ENCODE measurements around the gene BCL7A. TPM values are rescaled to one million over a fixed set of nuclear protein-coding genes. Genes with fewer than 3 reads are reported as not detected.

Gene BCL7A
- polyA plus RNA-seq, 1 donor from 2014 or later, result 51.3 TPM

DNA sequence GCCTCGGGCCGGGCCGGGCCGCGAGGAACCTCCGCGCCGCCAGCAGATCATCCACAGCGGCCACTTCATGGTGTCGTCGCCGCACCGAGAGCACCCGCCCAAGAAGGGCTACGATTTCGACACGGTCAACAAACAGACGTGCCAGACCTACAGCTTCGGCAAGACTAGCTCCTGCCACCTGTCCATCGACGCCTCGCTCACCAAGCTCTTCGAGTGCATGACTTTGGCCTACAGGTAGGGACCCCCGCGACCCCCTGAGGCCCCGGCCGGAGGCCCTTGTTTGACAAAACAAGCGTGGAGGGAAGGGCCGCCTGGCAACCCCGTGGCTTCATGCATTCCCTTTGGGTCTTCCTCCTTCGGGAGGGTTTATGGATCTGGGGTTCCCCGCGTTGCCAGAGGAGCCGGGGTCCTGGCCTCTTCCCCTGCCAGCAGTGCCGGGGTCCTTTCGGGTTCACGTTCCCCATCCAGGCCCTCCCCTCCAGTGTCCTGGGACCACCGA is 57.4 kb downstream of the BCL7A start:
- Histone ChIP-seq H3K4me2 (ENCODE audit: low read length) (peak overlapping the region; percentile 97), H3K27ac (ENCODE audit: low read length) (no peak overlapping the region), H4K20me1 (ENCODE audit: insufficient read depth) (no peaks in the 10 kb centered on the region), H3K79me2 (replicated peaks; ENCODE audit: insufficient read depth, low read length) (peaks cover 39% of the 10 kb centered on the region), H3K36me3 (ENCODE audit: insufficient read depth, low read length) (no peaks in the 10 kb centered on the region), H3K9me2 (ENCODE audit: insufficient read depth, low read length) (no peaks in the 10 kb centered on the region), H3K9me3 (ENCODE audit: low read length) (no peaks in the 10 kb centered on the region), H2AFZ (ENCODE audit: low read depth, low read length) (no peak overlapping the region), H3K27me3 (ENCODE audit: insufficient read depth, low read depth, low read length) (no peaks in the 10 kb centered on the region), H3K9ac (ENCODE audit: low read length) (peak overlapping the region; percentile 75), H3K4me3 (ENCODE audit: low read length) (peak overlapping the region; percentile 94), H3F3A (ENCODE audit: insufficient read depth, low read length, poor library complexity, severe bottlenecking) (no peaks in the 10 kb centered on the region)
- TF ChIP-seq, protein P1, sequence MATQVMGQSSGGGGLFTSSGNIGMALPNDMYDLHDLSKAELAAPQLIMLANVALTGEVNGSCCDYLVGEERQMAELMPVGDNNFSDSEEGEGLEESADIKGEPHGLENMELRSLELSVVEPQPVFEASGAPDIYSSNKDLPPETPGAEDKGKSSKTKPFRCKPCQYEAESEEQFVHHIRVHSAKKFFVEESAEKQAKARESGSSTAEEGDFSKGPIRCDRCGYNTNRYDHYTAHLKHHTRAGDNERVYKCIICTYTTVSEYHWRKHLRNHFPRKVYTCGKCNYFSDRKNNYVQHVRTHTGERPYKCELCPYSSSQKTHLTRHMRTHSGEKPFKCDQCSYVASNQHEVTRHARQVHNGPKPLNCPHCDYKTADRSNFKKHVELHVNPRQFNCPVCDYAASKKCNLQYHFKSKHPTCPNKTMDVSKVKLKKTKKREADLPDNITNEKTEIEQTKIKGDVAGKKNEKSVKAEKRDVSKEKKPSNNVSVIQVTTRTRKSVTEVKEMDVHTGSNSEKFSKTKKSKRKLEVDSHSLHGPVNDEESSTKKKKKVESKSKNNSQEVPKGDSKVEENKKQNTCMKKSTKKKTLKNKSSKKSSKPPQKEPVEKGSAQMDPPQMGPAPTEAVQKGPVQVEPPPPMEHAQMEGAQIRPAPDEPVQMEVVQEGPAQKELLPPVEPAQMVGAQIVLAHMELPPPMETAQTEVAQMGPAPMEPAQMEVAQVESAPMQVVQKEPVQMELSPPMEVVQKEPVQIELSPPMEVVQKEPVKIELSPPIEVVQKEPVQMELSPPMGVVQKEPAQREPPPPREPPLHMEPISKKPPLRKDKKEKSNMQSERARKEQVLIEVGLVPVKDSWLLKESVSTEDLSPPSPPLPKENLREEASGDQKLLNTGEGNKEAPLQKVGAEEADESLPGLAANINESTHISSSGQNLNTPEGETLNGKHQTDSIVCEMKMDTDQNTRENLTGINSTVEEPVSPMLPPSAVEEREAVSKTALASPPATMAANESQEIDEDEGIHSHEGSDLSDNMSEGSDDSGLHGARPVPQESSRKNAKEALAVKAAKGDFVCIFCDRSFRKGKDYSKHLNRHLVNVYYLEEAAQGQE (IDR thresholded peaks at IDR 0.05; ENCODE audit: borderline replicate concordance), result no peak
- TF ChIP-seq SMC3 (conservative IDR thresholded peaks at IDR 0.05; ENCODE audit: poor library complexity) (no peak), POLR2AphosphoS5 (IDR thresholded peaks at IDR 0.05) (no peak), EP300 (conservative IDR thresholded peaks at IDR 0.05; ENCODE audit: poor library complexity, severe bottlenecking) (no peak), EZH2 (IDR thresholded peaks at IDR 0.05; ENCODE audit: borderline replicate concordance, insufficient read depth, low read length, poor library complexity, severe bottlenecking) (no peak), TAF1 (IDR thresholded peaks at IDR 0.05; ENCODE audit: low read depth) (no peak), MXI1 (conservative IDR thresholded peaks at IDR 0.05; ENCODE audit: poor library complexity, severe bottlenecking) (no peak), RAD21 (conservative IDR thresholded peaks at IDR 0.05) (no peak)
- TF ChIP-seq, protein P2, sequence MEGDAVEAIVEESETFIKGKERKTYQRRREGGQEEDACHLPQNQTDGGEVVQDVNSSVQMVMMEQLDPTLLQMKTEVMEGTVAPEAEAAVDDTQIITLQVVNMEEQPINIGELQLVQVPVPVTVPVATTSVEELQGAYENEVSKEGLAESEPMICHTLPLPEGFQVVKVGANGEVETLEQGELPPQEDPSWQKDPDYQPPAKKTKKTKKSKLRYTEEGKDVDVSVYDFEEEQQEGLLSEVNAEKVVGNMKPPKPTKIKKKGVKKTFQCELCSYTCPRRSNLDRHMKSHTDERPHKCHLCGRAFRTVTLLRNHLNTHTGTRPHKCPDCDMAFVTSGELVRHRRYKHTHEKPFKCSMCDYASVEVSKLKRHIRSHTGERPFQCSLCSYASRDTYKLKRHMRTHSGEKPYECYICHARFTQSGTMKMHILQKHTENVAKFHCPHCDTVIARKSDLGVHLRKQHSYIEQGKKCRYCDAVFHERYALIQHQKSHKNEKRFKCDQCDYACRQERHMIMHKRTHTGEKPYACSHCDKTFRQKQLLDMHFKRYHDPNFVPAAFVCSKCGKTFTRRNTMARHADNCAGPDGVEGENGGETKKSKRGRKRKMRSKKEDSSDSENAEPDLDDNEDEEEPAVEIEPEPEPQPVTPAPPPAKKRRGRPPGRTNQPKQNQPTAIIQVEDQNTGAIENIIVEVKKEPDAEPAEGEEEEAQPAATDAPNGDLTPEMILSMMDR (IDR thresholded peaks at IDR 0.05; ENCODE audit: poor library complexity, severe bottlenecking), result no peak

- H3K4me2 ChIP-seq (ENCODE audit: low read length), result peak overlapping the region; percentile 97
- no peaks in the 10 kb centered on the region for H3K36me3 ChIP-seq (ENCODE audit: insufficient read depth, low read length)
- peak overlapping the region; percentile 75 for H3K9ac ChIP-seq (ENCODE audit: low read length)
- no peak overlapping the region for H2AFZ ChIP-seq (ENCODE audit: low read depth, low read length)
- no peaks in the 10 kb centered on the region for H4K20me1 ChIP-seq (ENCODE audit: insufficient read depth)
- H3K9me2 ChIP-seq (ENCODE audit: insufficient read depth, low read length), result no peaks in the 10 kb centered on the region
- H3K27me3 ChIP-seq (ENCODE audit: insufficient read depth, low read depth, low read length), result no peaks in the 10 kb centered on the region
- no peaks in the 10 kb centered on the region for H3F3A ChIP-seq (ENCODE audit: insufficient read depth, low read length, poor library complexity, severe bottlenecking)
- peaks cover 39% of the 10 kb centered on the region for H3K79me2 ChIP-seq (replicated peaks; ENCODE audit: insufficient read depth, low read length)
- H3K4me3 ChIP-seq (ENCODE audit: low read length), result peak overlapping the region; percentile 94
- TF ChIP-seq, protein P1 (IDR thresholded peaks at IDR 0.05; ENCODE audit: borderline replicate concordance), result no peak
- no peak for TF ChIP-seq EZH2 (IDR thresholded peaks at IDR 0.05; ENCODE audit: borderline replicate concordance, insufficient read depth, low read length, poor library complexity, severe bottlenecking)
- TF ChIP-seq EP300 (conservative IDR thresholded peaks at IDR 0.05; ENCODE audit: poor library complexity, severe bottlenecking), result no peak
- no peak for TF ChIP-seq POLR2AphosphoS5 (IDR thresholded peaks at IDR 0.05)
- TF ChIP-seq RAD21 (conservative IDR thresholded peaks at IDR 0.05), result no peak
- H3K27ac ChIP-seq (ENCODE audit: low read length), result no peak overlapping the region
- no peaks in the 10 kb centered on the region for H3K9me3 ChIP-seq (ENCODE audit: low read length)
Observed at GRCh38 chr12:122079532-122080081, 57.9 kb downstream of the BCL7A start.
